GM21423 (cell line): ENCODE measurements around the gene CRTC3.

Source experiments
- ATAC-seq: cut with Tn5 transposase; IDR thresholded peaks from one replicate; pipeline ENCODE4 v1.9.1; 2021; ENCODE audit warnings: mild to moderate bottlenecking, moderate library complexity; ENCODE audit not compliant: unreplicated experiment

Gene CRTC3

GRCh38 chr15:90691369-90691768 lies 161.6 kb downstream of the CRTC3 start:
- ATAC-seq = no peak

GRCh38 chr15:90691982-90692773 lies 162.5 kb downstream of the CRTC3 start:
- ATAC-seq = peak; percentile 69
